PC-3 (cell line): ENCODE measurements around the gene DNMBP.

Source experiments
- CTCF ChIP-seq: fragments of 300-600 bp; sonication (generic); conservative IDR thresholded peaks from 2 replicates; pipeline ENCODE4 v1.5.1; 2017; ENCODE audit warnings: antibody characterized with exemption, low read depth, mild to moderate bottlenecking, low read length
- EZH2 ChIP-seq: fragments of 300-600 bp; sonication (generic); IDR thresholded peaks from one replicate; pipeline ENCODE4 v1.6.1; 2017; ENCODE audit warnings: antibody characterized with exemption, mild to moderate bottlenecking, low read length; ENCODE audit not compliant: unreplicated experiment
- EZH2phosphoT487 ChIP-seq: fragments of 300-600 bp; sonication (generic); IDR thresholded peaks from 2 replicates; pipeline ENCODE4 v1.6.1; 2018; ENCODE audit warnings: mild to moderate bottlenecking, antibody characterized with exemption, low read length, borderline replicate concordance

DNA sequence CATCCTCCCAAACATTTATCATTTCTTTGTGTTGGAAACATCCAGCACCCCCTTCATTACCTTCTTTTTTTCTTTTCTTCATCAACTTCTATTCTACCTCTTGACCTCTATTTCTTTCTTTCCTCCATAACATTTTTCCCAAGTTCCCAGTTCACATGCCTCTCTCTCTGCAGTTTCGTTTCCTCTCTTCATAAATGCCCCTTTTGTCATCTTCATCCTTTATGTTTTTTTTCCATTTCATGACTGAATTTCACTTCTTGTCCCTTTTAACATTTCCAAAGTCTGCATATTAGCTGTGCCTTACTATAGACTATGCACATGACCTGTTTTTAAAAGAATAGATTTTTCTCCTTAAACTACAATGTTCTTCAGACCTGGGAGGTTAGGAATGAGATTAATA is 48.2 kb upstream of the DNMBP start:
- no peak for TF ChIP-seq CTCF
- TF ChIP-seq EZH2, result no peak
- TF ChIP-seq EZH2phosphoT487, result no peak
